ENCODE results near the gene RAMP3. TPM values are rescaled to one million over a fixed set of nuclear protein-coding genes. Genes with fewer than 3 reads are reported as not detected.

The RAMP3 gene
- total RNA-seq, 1 donor from 2014 or later, result not detected

DNA sequence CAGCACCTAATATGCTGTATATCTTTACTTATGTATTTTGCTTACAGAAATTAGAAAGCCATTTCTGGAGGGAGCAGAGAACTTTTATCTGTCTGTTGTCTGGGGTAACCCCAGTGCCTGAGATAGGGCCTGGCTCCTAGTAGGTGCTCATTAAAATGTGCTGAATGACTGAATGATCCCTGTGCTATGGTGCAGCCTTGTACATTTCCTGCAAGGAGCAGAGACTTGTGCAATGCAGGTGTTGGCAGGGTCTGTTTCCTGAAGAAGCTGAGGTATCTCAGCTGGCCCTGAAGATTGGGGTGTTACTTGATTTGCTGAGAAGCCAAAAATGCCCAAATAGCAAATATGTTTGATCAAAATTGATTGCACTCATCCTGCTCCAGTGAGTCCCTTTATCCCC, 65.5 kb downstream of the RAMP3 start:
- TF ChIP-seq EZH2 (IDR thresholded peaks at IDR 0.05; ENCODE audit: insufficient read depth, low read length), result no peak
- Mint-ChIP-seq H3K27ac (ENCODE audit: unreplicated experiment) (no peak overlapping the region), H3K4me1 (ENCODE audit: low read depth, unreplicated experiment) (no peaks in the 10 kb centered on the region), H3K36me3 (ENCODE audit: low read depth, unreplicated experiment) (no peaks in the 10 kb centered on the region), H3K4me3 (ENCODE audit: unreplicated experiment) (no peak overlapping the region), H3K27me3 (ENCODE audit: low read depth, unreplicated experiment) (peaks cover 32% of the 10 kb centered on the region), H3K9me3 (ENCODE audit: unreplicated experiment) (no peaks in the 10 kb centered on the region)
- Histone ChIP-seq H3K79me2 (ENCODE audit: insufficient read depth, low read length) (no peaks in the 10 kb centered on the region), H3K9me3 (ENCODE audit: insufficient read depth, low read depth, low read length) (no peaks in the 10 kb centered on the region), H3K27me3 (ENCODE audit: insufficient read depth, low read length) (peaks cover 10% of the 10 kb centered on the region), H3K36me3 (ENCODE audit: insufficient read depth, low read length) (no peaks in the 10 kb centered on the region), H3K4me1 (ENCODE audit: insufficient read depth, low read length) (no peaks in the 10 kb centered on the region), H3K9ac (ENCODE audit: low read length) (no peak overlapping the region), H3K4me2 (ENCODE audit: low read length) (no peak overlapping the region), H4K20me1 (ENCODE audit: insufficient read depth, low read length) (no peaks in the 10 kb centered on the region), H3K4me3 (ENCODE audit: insufficient read depth, low read depth, low read length) (no peak overlapping the region), H3K27ac (ENCODE audit: low read depth, low read length) (no peak overlapping the region), H2AFZ (ENCODE audit: low read depth, low read length) (no peak overlapping the region)
- FAIRE-seq, result no peak
- DNase-seq (ENCODE audit: low read depth), result no peak

GRCh38 chr7:45223728-45224630, 66.4 kb downstream of the RAMP3 start:
- no peaks in the 10 kb centered on the region for H3K4me1 ChIP-seq (ENCODE audit: insufficient read depth, low read length)
- H3K4me3 Mint-ChIP-seq (ENCODE audit: unreplicated experiment), result no peak overlapping the region
- no peaks in the 10 kb centered on the region for H3K36me3 ChIP-seq (ENCODE audit: insufficient read depth, low read length)
- no peak overlapping the region for H3K4me3 ChIP-seq (ENCODE audit: insufficient read depth, low read depth, low read length)
- H3K27me3 ChIP-seq (ENCODE audit: insufficient read depth, low read length), result peaks cover 15% of the 10 kb centered on the region
- H2AFZ ChIP-seq (ENCODE audit: low read depth, low read length), result no peak overlapping the region
- H3K27me3 Mint-ChIP-seq (ENCODE audit: low read depth, unreplicated experiment), result peaks cover 41% of the 10 kb centered on the region
- TF ChIP-seq, protein P1, sequence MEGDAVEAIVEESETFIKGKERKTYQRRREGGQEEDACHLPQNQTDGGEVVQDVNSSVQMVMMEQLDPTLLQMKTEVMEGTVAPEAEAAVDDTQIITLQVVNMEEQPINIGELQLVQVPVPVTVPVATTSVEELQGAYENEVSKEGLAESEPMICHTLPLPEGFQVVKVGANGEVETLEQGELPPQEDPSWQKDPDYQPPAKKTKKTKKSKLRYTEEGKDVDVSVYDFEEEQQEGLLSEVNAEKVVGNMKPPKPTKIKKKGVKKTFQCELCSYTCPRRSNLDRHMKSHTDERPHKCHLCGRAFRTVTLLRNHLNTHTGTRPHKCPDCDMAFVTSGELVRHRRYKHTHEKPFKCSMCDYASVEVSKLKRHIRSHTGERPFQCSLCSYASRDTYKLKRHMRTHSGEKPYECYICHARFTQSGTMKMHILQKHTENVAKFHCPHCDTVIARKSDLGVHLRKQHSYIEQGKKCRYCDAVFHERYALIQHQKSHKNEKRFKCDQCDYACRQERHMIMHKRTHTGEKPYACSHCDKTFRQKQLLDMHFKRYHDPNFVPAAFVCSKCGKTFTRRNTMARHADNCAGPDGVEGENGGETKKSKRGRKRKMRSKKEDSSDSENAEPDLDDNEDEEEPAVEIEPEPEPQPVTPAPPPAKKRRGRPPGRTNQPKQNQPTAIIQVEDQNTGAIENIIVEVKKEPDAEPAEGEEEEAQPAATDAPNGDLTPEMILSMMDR (IDR thresholded peaks at IDR 0.05; ENCODE audit: insufficient read depth, low read depth, low read length), result no peak
- no peak for TF ChIP-seq EZH2 (IDR thresholded peaks at IDR 0.05; ENCODE audit: insufficient read depth, low read length)
- H3K36me3 Mint-ChIP-seq (ENCODE audit: low read depth, unreplicated experiment), result no peaks in the 10 kb centered on the region
- H4K20me1 ChIP-seq (ENCODE audit: insufficient read depth, low read length), result no peaks in the 10 kb centered on the region
- DNase-seq (ENCODE audit: low read depth), result no peak
- no peak for FAIRE-seq
- H3K9me3 ChIP-seq (ENCODE audit: insufficient read depth, low read depth, low read length), result no peaks in the 10 kb centered on the region
- no peak overlapping the region for H3K9ac ChIP-seq (ENCODE audit: low read length)
- H3K4me1 Mint-ChIP-seq (ENCODE audit: low read depth, unreplicated experiment), result no peaks in the 10 kb centered on the region
- no peaks in the 10 kb centered on the region for H3K79me2 ChIP-seq (ENCODE audit: insufficient read depth, low read length)
- no peak overlapping the region for H3K27ac ChIP-seq (ENCODE audit: low read depth, low read length)
- H3K4me2 ChIP-seq (ENCODE audit: low read length), result no peak overlapping the region
- H3K27ac Mint-ChIP-seq (ENCODE audit: unreplicated experiment), result no peak overlapping the region
- no peaks in the 10 kb centered on the region for H3K9me3 Mint-ChIP-seq (ENCODE audit: unreplicated experiment)

- Histone ChIP-seq H3K4me2 (ENCODE audit: low read length) (no peak overlapping the region), H3K27ac (ENCODE audit: low read depth, low read length) (no peak overlapping the region), H3K79me2 (ENCODE audit: insufficient read depth, low read length) (no peaks in the 10 kb centered on the region), H3K27me3 (ENCODE audit: insufficient read depth, low read length) (peaks cover 15% of the 10 kb centered on the region), H3K4me1 (ENCODE audit: insufficient read depth, low read length) (no peaks in the 10 kb centered on the region), H4K20me1 (ENCODE audit: insufficient read depth, low read length) (no peaks in the 10 kb centered on the region), H3K4me3 (ENCODE audit: insufficient read depth, low read depth, low read length) (no peak overlapping the region), H3K9ac (ENCODE audit: low read length) (no peak overlapping the region), H2AFZ (ENCODE audit: low read depth, low read length) (no peak overlapping the region), H3K36me3 (ENCODE audit: insufficient read depth, low read length) (no peaks in the 10 kb centered on the region), H3K9me3 (ENCODE audit: insufficient read depth, low read depth, low read length) (no peaks in the 10 kb centered on the region)
- Mint-ChIP-seq H3K27me3 (ENCODE audit: low read depth, unreplicated experiment) (peaks cover 41% of the 10 kb centered on the region), H3K4me3 (ENCODE audit: unreplicated experiment) (no peak overlapping the region), H3K9me3 (ENCODE audit: unreplicated experiment) (no peaks in the 10 kb centered on the region), H3K27ac (ENCODE audit: unreplicated experiment) (no peak overlapping the region), H3K36me3 (ENCODE audit: low read depth, unreplicated experiment) (no peaks in the 10 kb centered on the region), H3K4me1 (ENCODE audit: low read depth, unreplicated experiment) (no peaks in the 10 kb centered on the region)
- no peak for DNase-seq (ENCODE audit: low read depth)
- FAIRE-seq, result no peak
- TF ChIP-seq EZH2 (IDR thresholded peaks at IDR 0.05; ENCODE audit: insufficient read depth, low read length), result no peak
- TF ChIP-seq, protein P1 (IDR thresholded peaks at IDR 0.05; ENCODE audit: insufficient read depth, low read depth, low read length), result no peak
These were observed 67.2 kb downstream of the RAMP3 start for GRCh38 chr7:45224832-45225231.

Data from astrocyte (in vitro differentiated cells and primary cell).